Adrenal gland (tissue), 5 donors: Measurements from ENCODE around the gene RPL27.

Source experiments
- POLR2A ChIP-seq, 2 donors: fragments of 450-650 bp; IDR thresholded peaks; one replicate each; pipeline ENCODE4 v1.6.1; 2017; ENCODE audit warnings: antibody characterized with exemption in 2 of 2, mild to moderate bottlenecking in 2 of 2, moderate library complexity in 1 of 2
- TF ChIP-seq, protein P1 (sequence below), 6 experiments: fragments of 450-650 bp in 4 of 6; fragments of 200-600 bp in 2 of 6; sonication (generic) in 1 of 6; IDR thresholded peaks; 1 replicate in 5 of 6; 2 replicates in 1 of 6; pipeline versions ENCODE4 v1.5.1 to v1.8.0; 2016 to 2021; ENCODE audit warnings: antibody characterized with exemption in 6 of 6, mild to moderate bottlenecking in 2 of 6, moderate library complexity in 1 of 6
- donor health status: DM: no; HTN: no; CAD: no.

DNA sequence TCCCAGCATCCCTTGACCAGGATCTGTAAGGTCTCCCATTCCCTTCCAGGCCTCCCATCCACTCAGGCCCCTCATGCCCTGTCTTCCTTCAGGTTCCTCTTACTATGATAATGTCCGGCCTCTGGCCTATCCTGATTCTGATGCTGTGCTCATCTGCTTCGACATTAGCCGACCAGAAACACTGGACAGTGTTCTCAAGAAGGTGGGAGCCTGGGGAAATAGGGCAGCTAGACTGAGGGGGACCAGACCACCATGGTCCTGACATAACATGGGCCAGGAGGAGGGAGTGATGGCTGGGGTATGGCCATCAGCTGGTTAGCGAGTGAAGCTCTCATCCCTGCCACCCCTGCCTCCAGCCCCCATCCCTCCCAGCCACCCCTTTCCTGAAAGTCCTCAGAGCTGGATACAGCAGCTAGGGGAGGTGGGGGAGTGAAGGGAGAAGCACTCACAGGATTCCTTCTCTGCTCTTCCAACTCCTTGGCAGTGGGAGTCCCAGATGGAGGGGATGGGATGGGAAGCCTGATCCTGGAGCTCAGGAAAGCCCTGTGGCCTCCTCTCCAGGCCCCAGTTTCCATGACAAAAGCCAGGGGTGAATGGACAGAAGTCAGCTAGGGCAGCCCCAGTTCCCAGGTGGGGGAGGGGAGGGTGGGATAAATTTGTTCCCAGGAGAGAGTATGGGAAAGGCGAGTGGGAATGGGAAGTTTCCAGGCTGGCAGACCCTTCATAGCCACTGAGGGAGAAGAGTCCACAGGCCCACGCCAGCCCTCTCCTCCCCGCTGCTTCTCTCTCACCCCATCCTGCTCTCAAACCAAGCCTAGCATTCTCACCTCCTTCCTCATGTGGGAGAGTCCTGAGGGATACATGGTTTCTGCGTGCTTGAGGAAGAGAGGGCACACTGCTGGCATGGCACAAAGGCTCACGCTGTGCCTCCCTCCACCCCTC lies 29.1 kb downstream of the RPL27 start:
- TF ChIP-seq POLR2A (IDR thresholded peaks at IDR 0.05): no peak
- TF ChIP-seq, protein P1, sequence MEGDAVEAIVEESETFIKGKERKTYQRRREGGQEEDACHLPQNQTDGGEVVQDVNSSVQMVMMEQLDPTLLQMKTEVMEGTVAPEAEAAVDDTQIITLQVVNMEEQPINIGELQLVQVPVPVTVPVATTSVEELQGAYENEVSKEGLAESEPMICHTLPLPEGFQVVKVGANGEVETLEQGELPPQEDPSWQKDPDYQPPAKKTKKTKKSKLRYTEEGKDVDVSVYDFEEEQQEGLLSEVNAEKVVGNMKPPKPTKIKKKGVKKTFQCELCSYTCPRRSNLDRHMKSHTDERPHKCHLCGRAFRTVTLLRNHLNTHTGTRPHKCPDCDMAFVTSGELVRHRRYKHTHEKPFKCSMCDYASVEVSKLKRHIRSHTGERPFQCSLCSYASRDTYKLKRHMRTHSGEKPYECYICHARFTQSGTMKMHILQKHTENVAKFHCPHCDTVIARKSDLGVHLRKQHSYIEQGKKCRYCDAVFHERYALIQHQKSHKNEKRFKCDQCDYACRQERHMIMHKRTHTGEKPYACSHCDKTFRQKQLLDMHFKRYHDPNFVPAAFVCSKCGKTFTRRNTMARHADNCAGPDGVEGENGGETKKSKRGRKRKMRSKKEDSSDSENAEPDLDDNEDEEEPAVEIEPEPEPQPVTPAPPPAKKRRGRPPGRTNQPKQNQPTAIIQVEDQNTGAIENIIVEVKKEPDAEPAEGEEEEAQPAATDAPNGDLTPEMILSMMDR (IDR thresholded peaks at IDR 0.05): no peak
